OCI-LY1 (cell line): ENCODE results near the gene ZMIZ1.

Experiments used
- H2AFZ ChIP-seq: fragments of 200-600 bp; sonication (generic), shearing (Covaris generic); 2 replicates; pipeline ENCODE4 v1.6.0; 2014; ENCODE audit warnings: antibody characterized with exemption, mild to moderate bottlenecking, low read length
- H3F3A ChIP-seq: fragments of 200-600 bp; sonication (generic), shearing (Covaris generic); 2 replicates; pipeline ENCODE4 v1.6.0; 2014; ENCODE audit warnings: mild to moderate bottlenecking, antibody characterized with exemption, low read length, moderate library complexity; ENCODE audit not compliant: insufficient read depth
- H3K27ac ChIP-seq: fragments of 200-600 bp; sonication (generic); 2 replicates; pipeline ENCODE4 v1.5.1; 2014; ENCODE audit warnings: low read length, mixed run types, mild to moderate bottlenecking, low read depth; ENCODE audit not compliant: poor library complexity, severe bottlenecking
- H3K27me3 ChIP-seq: fragments of 200-600 bp; sonication (generic); 2 replicates; pipeline ENCODE4 v1.6.0; 2014; ENCODE audit warnings: antibody characterized with exemption, mild to moderate bottlenecking, low read length, moderate library complexity; ENCODE audit not compliant: insufficient read depth
- H3K36me3 ChIP-seq: fragments of 200-600 bp; sonication (generic); 2 replicates; pipeline ENCODE4 v1.6.1; 2014; ENCODE audit warnings: mild to moderate bottlenecking, antibody characterized with exemption, low read length, moderate library complexity, mixed read lengths; ENCODE audit not compliant: insufficient read depth
- H3K4me1 ChIP-seq: fragments of 200-600 bp; sonication (generic); 2 replicates; pipeline ENCODE4 v1.5.1; 2014; ENCODE audit warnings: mild to moderate bottlenecking, low read length, moderate library complexity; ENCODE audit not compliant: insufficient read depth, severe bottlenecking
- H3K4me2 ChIP-seq: fragments of 200-600 bp; sonication (generic), shearing (Covaris generic); 2 replicates; pipeline ENCODE4 v1.6.1; 2014; ENCODE audit warnings: low read length
- H3K4me3 ChIP-seq: fragments of 200-600 bp; sonication (generic); 2 replicates; pipeline ENCODE4 v1.5.1; 2014; ENCODE audit warnings: low read length, low read depth, mild to moderate bottlenecking, mixed read lengths; ENCODE audit not compliant: poor library complexity, severe bottlenecking
- H3K79me2 ChIP-seq: fragments of 200-600 bp; shearing (Covaris generic); 2 replicates; pipeline ENCODE4 v1.6.1; 2016; ENCODE audit warnings: mixed run types, low read length, mixed read lengths; ENCODE audit not compliant: insufficient read depth
- H3K9ac ChIP-seq: fragments of 200-600 bp; sonication (generic), shearing (Covaris generic); 2 replicates; pipeline ENCODE4 v1.6.1; 2014; ENCODE audit warnings: mild to moderate bottlenecking, low read length, mixed read lengths
- H3K9me2 ChIP-seq: fragments of 200-600 bp; sonication (generic), shearing (Covaris generic); 2 replicates; pipeline ENCODE4 v1.6.1; 2014; ENCODE audit warnings: low read depth, mild to moderate bottlenecking, low read length, mixed read lengths
- H3K9me3 ChIP-seq: fragments of 200-600 bp; shearing (Covaris generic); 2 replicates; pipeline ENCODE4 v1.6.1; 2014; ENCODE audit warnings: low read length, mixed read lengths
- H4K20me1 ChIP-seq: fragments of 200-600 bp; sonication (generic), shearing (Covaris generic); 2 replicates; pipeline ENCODE4 v1.6.0; 2016; ENCODE audit warnings: mild to moderate bottlenecking, low read length; ENCODE audit not compliant: insufficient read depth
- EZH2 ChIP-seq: fragments of 200-600 bp; sonication (generic), shearing (Covaris generic); IDR thresholded peaks from 2 replicates; pipeline ENCODE4 v1.8.0; 2017; ENCODE audit warnings: borderline replicate concordance, mixed run types, mild to moderate bottlenecking, antibody characterized with exemption, low read length, moderate library complexity, mixed read lengths
- TF ChIP-seq, protein P1 (sequence below): fragments of 200-600 bp; sonication (generic), shearing (Covaris generic); IDR thresholded peaks from 2 replicates; pipeline ENCODE4 v1.5.1; 2017; ENCODE audit warnings: mild to moderate bottlenecking, antibody characterized with exemption, low read length, moderate library complexity, mixed read lengths

The ZMIZ1 gene

GRCh38 chr10:79097021-79097872 lies 28.5 kb downstream of the ZMIZ1 start:
- Histone ChIP-seq H3K4me2 (no peak overlapping the region), H4K20me1 (no peaks in the 10 kb centered on the region), H2AFZ (no peak overlapping the region), H3K36me3 (no peaks in the 10 kb centered on the region), H3K79me2 (no peaks in the 10 kb centered on the region), H3K27me3 (0 out of 2 replicates have a peak, but pooled peaks cover 4% of the 10 kb centered on the region), H3K9me3 (no peaks in the 10 kb centered on the region), H3K9me2 (no peaks in the 10 kb centered on the region), H3K4me3 (no peak overlapping the region), H3F3A (no peaks in the 10 kb centered on the region), H3K27ac (no peak overlapping the region), H3K9ac (no peak overlapping the region), H3K4me1 (no peaks in the 10 kb centered on the region)
- no peak for TF ChIP-seq EZH2
- TF ChIP-seq, protein P1, sequence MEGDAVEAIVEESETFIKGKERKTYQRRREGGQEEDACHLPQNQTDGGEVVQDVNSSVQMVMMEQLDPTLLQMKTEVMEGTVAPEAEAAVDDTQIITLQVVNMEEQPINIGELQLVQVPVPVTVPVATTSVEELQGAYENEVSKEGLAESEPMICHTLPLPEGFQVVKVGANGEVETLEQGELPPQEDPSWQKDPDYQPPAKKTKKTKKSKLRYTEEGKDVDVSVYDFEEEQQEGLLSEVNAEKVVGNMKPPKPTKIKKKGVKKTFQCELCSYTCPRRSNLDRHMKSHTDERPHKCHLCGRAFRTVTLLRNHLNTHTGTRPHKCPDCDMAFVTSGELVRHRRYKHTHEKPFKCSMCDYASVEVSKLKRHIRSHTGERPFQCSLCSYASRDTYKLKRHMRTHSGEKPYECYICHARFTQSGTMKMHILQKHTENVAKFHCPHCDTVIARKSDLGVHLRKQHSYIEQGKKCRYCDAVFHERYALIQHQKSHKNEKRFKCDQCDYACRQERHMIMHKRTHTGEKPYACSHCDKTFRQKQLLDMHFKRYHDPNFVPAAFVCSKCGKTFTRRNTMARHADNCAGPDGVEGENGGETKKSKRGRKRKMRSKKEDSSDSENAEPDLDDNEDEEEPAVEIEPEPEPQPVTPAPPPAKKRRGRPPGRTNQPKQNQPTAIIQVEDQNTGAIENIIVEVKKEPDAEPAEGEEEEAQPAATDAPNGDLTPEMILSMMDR = no peak

DNA sequence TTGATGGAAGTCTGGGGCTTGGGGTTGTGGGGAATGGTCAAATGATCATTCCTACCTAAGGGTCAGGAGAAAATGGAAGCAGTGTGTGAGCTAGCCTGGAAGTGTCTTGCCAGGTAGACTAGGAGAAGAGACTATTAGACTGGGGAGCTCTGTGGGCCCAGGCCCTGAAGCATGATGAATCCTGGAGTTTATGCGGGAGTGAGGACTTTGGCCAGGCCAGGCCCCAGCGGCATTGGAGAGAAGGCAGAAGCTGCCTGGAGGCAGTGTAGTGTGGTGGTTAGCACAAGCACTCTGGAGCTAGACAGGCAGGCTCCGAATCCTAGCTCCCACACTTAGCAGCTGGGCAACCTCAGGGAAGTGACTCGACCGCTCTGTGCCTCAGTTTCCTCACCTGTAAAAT lies 29.3 kb downstream of the ZMIZ1 start:
- 0 out of 2 replicates have a peak, but pooled peaks cover 4% of the 10 kb centered on the region for H3K27me3 ChIP-seq
- H2AFZ ChIP-seq = no peak overlapping the region
- H3K9me2 ChIP-seq = no peaks in the 10 kb centered on the region
- no peaks in the 10 kb centered on the region for H3K79me2 ChIP-seq
- no peak overlapping the region for H3K4me3 ChIP-seq
- no peak overlapping the region for H3K4me2 ChIP-seq
- no peak overlapping the region for H3K9ac ChIP-seq
- H3K27ac ChIP-seq = no peak overlapping the region
- H3K9me3 ChIP-seq = no peaks in the 10 kb centered on the region
- H3K36me3 ChIP-seq = no peaks in the 10 kb centered on the region
- no peaks in the 10 kb centered on the region for H3F3A ChIP-seq
- H4K20me1 ChIP-seq = no peaks in the 10 kb centered on the region
- H3K4me1 ChIP-seq = no peaks in the 10 kb centered on the region
- TF ChIP-seq, protein P1 = no peak
- no peak for TF ChIP-seq EZH2

DNA sequence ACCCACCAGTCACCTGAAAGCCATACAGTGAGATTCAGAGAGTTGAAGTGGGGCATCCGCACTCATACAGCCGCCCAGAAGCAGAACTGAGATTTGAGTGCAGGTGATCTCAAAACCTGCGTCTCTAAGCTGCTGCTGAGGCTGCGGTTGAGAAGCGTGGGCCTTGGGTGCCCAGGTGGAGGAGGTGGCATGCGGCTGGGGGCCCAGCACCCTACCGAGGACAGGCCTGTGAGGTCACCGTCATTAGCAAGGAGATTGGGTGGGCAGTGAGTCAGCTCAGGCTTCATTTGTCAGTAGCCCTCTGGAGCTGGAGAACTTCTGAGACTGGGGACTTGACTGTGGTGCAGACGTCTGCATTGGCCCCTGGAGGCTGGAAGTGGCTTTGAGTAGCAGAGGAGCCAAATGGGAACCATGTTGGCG lies 29.8 kb downstream of the ZMIZ1 start:
- H3K4me2 ChIP-seq = no peak overlapping the region
- H3K79me2 ChIP-seq = no peaks in the 10 kb centered on the region
- H2AFZ ChIP-seq = no peak overlapping the region
- H3K9ac ChIP-seq = no peak overlapping the region
- no peaks in the 10 kb centered on the region for H3K9me2 ChIP-seq
- 0 out of 2 replicates have a peak, but pooled peaks cover 4% of the 10 kb centered on the region for H3K27me3 ChIP-seq
- H3F3A ChIP-seq = no peaks in the 10 kb centered on the region
- H3K4me3 ChIP-seq = no peak overlapping the region
- no peaks in the 10 kb centered on the region for H3K36me3 ChIP-seq
- H3K4me1 ChIP-seq = no peaks in the 10 kb centered on the region
- TF ChIP-seq EZH2 = no peak
- TF ChIP-seq, protein P1 = no peak
- H3K27ac ChIP-seq = no peak overlapping the region
- no peaks in the 10 kb centered on the region for H3K9me3 ChIP-seq
- H4K20me1 ChIP-seq = no peaks in the 10 kb centered on the region
